H9 (cell line): ENCODE measurements around the gene CDK5. TPM values are rescaled to one million over a fixed set of nuclear protein-coding genes. Genes with fewer than 3 reads are reported as not detected.

Source experiments
- DNase-seq: peaks from one replicate; pipeline ENCODE4 v3.0.0-alpha.2; 2017
- H2AFZ ChIP-seq: one replicate; pipeline ENCODE4 v1.6.1; 2013; ENCODE audit warnings: mild to moderate bottlenecking, low read length, control low read depth, moderate library complexity
- H2AK5ac ChIP-seq: 2 replicates; pipeline ENCODE4 v1.6.1; 2013; ENCODE audit warnings: low read length, control low read depth, mixed read lengths; ENCODE audit not compliant: insufficient read length
- H2BK120ac ChIP-seq: one replicate; pipeline ENCODE4 v1.6.1; 2013; ENCODE audit warnings: low read depth, mild to moderate bottlenecking, low read length, control low read depth, inconsistent platforms; ENCODE audit not compliant: poor library complexity, severe bottlenecking
- H2BK12ac ChIP-seq: 2 replicates; pipeline ENCODE4 v1.6.1; 2013; ENCODE audit warnings: low read length, control low read depth, mixed read lengths, low read depth; ENCODE audit not compliant: insufficient read length
- H2BK15ac ChIP-seq: 2 replicates; pipeline ENCODE4 v1.6.1; 2013; ENCODE audit warnings: low read depth, low read length, control low read depth
- H2BK20ac ChIP-seq: one replicate; pipeline ENCODE4 v1.6.1; 2013; ENCODE audit warnings: low read depth, mild to moderate bottlenecking, low read length, control low read depth, inconsistent platforms; ENCODE audit not compliant: poor library complexity, severe bottlenecking
- H2BK5ac ChIP-seq: 2 replicates; pipeline ENCODE4 v1.6.1; 2013; ENCODE audit warnings: low read length, control low read depth, mixed read lengths; ENCODE audit not compliant: insufficient read length
- H3K14ac ChIP-seq: 2 replicates; pipeline ENCODE4 v1.6.1; 2013; ENCODE audit warnings: low read length, control low read depth; ENCODE audit not compliant: insufficient read depth
- H3K18ac ChIP-seq: 2 replicates; pipeline ENCODE4 v1.6.1; 2013; ENCODE audit warnings: low read depth, mild to moderate bottlenecking, mixed read lengths, low read length, control low read depth; ENCODE audit not compliant: insufficient read length
- H3K23ac ChIP-seq: 2 replicates; pipeline ENCODE4 v1.6.1; 2013; ENCODE audit warnings: low read length, control low read depth, mixed read lengths, low read depth; ENCODE audit not compliant: insufficient read length
- H3K23me2 ChIP-seq: 2 replicates; pipeline ENCODE4 v1.6.1; 2013; ENCODE audit warnings: low read depth, mild to moderate bottlenecking, mixed read lengths, low read length, control low read depth; ENCODE audit not compliant: insufficient read length, poor library complexity, severe bottlenecking
- H3K27ac ChIP-seq: 2 replicates; pipeline ENCODE4 v1.5.1; 2013; ENCODE audit warnings: low read length, control low read depth, mixed read lengths, low read depth; ENCODE audit not compliant: insufficient read length
- H3K27me3 ChIP-seq: 2 replicates; pipeline ENCODE4 v1.6.1; 2013; ENCODE audit warnings: low read length, control low read depth, inconsistent platforms; ENCODE audit not compliant: insufficient read depth
- H3K4ac ChIP-seq: 2 replicates; pipeline ENCODE4 v1.6.1; 2013; ENCODE audit warnings: low read depth, mild to moderate bottlenecking, control low read depth, inconsistent platforms, low read length, moderate library complexity
- H3K4me1 ChIP-seq: 2 replicates; pipeline ENCODE4 v1.6.1; 2013; ENCODE audit warnings: low read length, control low read depth, inconsistent platforms; ENCODE audit not compliant: insufficient read depth
- H3K4me2 ChIP-seq: 2 replicates; pipeline ENCODE4 v1.6.1; 2013; ENCODE audit warnings: low read length, control low read depth, mixed read lengths; ENCODE audit not compliant: insufficient read length, insufficient read depth
- H3K56ac ChIP-seq: 2 replicates; pipeline ENCODE4 v1.6.1; 2013; ENCODE audit warnings: low read depth, mild to moderate bottlenecking, mixed read lengths, low read length, control low read depth; ENCODE audit not compliant: insufficient read length
- H3K79me1 ChIP-seq: 2 replicates; pipeline ENCODE4 v1.6.1; 2013; ENCODE audit warnings: low read depth, mild to moderate bottlenecking, moderate library complexity, low read length, control low read depth, inconsistent platforms; ENCODE audit not compliant: insufficient read depth, poor library complexity, severe bottlenecking
- H3K79me2 ChIP-seq: 2 replicates; pipeline ENCODE4 v1.6.1; 2013; ENCODE audit warnings: low read length, control low read depth, inconsistent platforms; ENCODE audit not compliant: insufficient read depth
- H3K9ac ChIP-seq: 2 replicates; pipeline ENCODE4 v1.6.1; 2013; ENCODE audit warnings: low read length, control low read depth, mixed read lengths; ENCODE audit not compliant: insufficient read length; ENCODE audit errors: extremely low read depth
- H3K9me3 ChIP-seq: one replicate; pipeline ENCODE4 v1.6.1; 2013; ENCODE audit warnings: low read depth, low read length, inconsistent platforms; ENCODE audit not compliant: control insufficient read depth
- H3T11ph ChIP-seq: one replicate; pipeline ENCODE4 v1.6.1; 2013; ENCODE audit warnings: mild to moderate bottlenecking, low read length, control low read depth, inconsistent platforms
- H4K20me1 ChIP-seq: one replicate; pipeline ENCODE4 v1.6.1; 2013; ENCODE audit not compliant: control insufficient read depth, insufficient read length, insufficient read depth
- H4K5ac ChIP-seq: 2 replicates; pipeline ENCODE4 v1.6.1; 2013; ENCODE audit warnings: low read depth, mild to moderate bottlenecking, mixed read lengths, low read length, control low read depth; ENCODE audit not compliant: insufficient read length
- H4K8ac ChIP-seq: replicated peaks from 2 replicates; pipeline ENCODE4 v1.6.1; 2013; ENCODE audit warnings: low read length, control low read depth, mixed read lengths, low read depth; ENCODE audit not compliant: insufficient read length
- H4K91ac ChIP-seq: 2 replicates; pipeline ENCODE4 v1.6.1; 2013; ENCODE audit warnings: low read depth, mild to moderate bottlenecking, moderate library complexity, mixed read lengths, low read length, control low read depth; ENCODE audit not compliant: insufficient read length
- H3K27ac Mint-ChIP-seq, 3 experiments: 2 replicates in 2 of 3; 3 replicates in 1 of 3; pipeline ENCODE4 v1.8.0; 2020 to 2021; ENCODE audit warnings: mixed read lengths in 3 of 3, mild to moderate bottlenecking in 1 of 3, moderate library complexity in 1 of 3
- H3K27me3 Mint-ChIP-seq: 2 replicates; pipeline ENCODE4 v1.8.0; 2021; ENCODE audit warnings: low read depth, mild to moderate bottlenecking, moderate library complexity, mixed read lengths
- H3K36me3 Mint-ChIP-seq, 3 experiments: 2 replicates in 2 of 3; 3 replicates in 1 of 3; pipeline ENCODE4 v1.8.0; 2020 to 2021; ENCODE audit warnings: low read depth in 3 of 3, mixed read lengths in 3 of 3; ENCODE audit not compliant: insufficient read depth in 1 of 3
- H3K4me1 Mint-ChIP-seq, 2 experiments: 2 replicates each; pipeline ENCODE4 v1.8.0; 2020; ENCODE audit warnings: mixed read lengths in 2 of 2
- H3K4me3 Mint-ChIP-seq, 2 experiments: 2 replicates in 1 of 2; 3 replicates in 1 of 2; pipeline ENCODE4 v1.8.0; 2020 to 2021; ENCODE audit warnings: mild to moderate bottlenecking in 2 of 2, mixed read lengths in 2 of 2, moderate library complexity in 1 of 2
- H3K9me3 Mint-ChIP-seq, 2 experiments: 2 replicates in 1 of 2; 3 replicates in 1 of 2; pipeline ENCODE4 v1.8.0; 2020; ENCODE audit warnings: mild to moderate bottlenecking in 2 of 2, mixed read lengths in 2 of 2, moderate library complexity in 1 of 2
- WGBS: extraction: QIAGEN DNeasy Blood & Tissue Kit; methylation state at CpG from one replicate; pipeline ENCODE4 v1.1.7; 2013; ENCODE audit warnings: missing lambda C conversion rate, low lambda C conversion rate, mixed read lengths; ENCODE audit not compliant: insufficient read length; ENCODE audit errors: extremely low coverage; 5-methylcytosine and 5-hydroxymethylcytosine counted together
- total RNA-seq: library from RNA; stranded (reverse); gene quantifications from 2 replicates; pipeline ENCODE4 v1.2.1, GENCODE V29; 2021
- TF ChIP-seq, protein P1 (sequence below): fragments of 200-600 bp; sonication (generic); conservative IDR thresholded peaks from 3 replicates; pipeline ENCODE4 v1.8.0; 2021; ENCODE audit warnings: antibody characterized with exemption, mild to moderate bottlenecking

Gene CDK5
- total RNA-seq, 1 experiment from 2014 or later, result 19.9 TPM

DNA sequence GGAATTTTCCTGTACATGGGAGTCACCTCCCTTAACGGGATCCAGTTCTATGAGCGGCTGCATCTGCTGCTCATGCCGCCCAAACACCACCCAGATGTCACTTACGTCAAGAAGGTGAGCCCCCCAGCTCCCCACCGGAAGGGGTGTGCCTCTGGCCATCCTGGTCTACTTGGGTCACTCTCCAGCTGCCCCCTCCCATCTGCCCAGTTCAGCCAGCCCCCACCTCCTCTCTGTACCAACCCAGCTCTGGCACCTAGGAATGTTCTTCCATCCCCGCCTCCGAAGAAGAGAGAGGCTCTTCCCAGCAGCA, 17.9 kb upstream of the CDK5 start:
- Mint-ChIP-seq H3K4me1 (peaks cover 24 to 31% of the 10 kb centered on the region in 2 experiments), H3K4me3 (no peak overlapping the region)
- H4K5ac ChIP-seq, result no peak overlapping the region

More for the DNA sequence above, 17.9 kb upstream of the CDK5 start:
- TF ChIP-seq, protein P1, sequence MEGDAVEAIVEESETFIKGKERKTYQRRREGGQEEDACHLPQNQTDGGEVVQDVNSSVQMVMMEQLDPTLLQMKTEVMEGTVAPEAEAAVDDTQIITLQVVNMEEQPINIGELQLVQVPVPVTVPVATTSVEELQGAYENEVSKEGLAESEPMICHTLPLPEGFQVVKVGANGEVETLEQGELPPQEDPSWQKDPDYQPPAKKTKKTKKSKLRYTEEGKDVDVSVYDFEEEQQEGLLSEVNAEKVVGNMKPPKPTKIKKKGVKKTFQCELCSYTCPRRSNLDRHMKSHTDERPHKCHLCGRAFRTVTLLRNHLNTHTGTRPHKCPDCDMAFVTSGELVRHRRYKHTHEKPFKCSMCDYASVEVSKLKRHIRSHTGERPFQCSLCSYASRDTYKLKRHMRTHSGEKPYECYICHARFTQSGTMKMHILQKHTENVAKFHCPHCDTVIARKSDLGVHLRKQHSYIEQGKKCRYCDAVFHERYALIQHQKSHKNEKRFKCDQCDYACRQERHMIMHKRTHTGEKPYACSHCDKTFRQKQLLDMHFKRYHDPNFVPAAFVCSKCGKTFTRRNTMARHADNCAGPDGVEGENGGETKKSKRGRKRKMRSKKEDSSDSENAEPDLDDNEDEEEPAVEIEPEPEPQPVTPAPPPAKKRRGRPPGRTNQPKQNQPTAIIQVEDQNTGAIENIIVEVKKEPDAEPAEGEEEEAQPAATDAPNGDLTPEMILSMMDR, result no peak
- no peak overlapping the region for H3K4ac ChIP-seq
- H3K27me3 Mint-ChIP-seq, result peaks cover 1% of the 10 kb centered on the region; the same call in 1 of the 2 replicates
- H3K27ac ChIP-seq, result no peak overlapping the region
- no peak overlapping the region for H2BK20ac ChIP-seq
- H3T11ph ChIP-seq, result no peak overlapping the region
- H2BK15ac ChIP-seq, result no peak overlapping the region
- no peak overlapping the region for H3K18ac ChIP-seq
- no peak overlapping the region for H3K4me2 ChIP-seq
- no peak overlapping the region for H2BK5ac ChIP-seq
- peak overlapping the region in 1 of 3 experiments; percentile 72; a peak in 2 of 7 replicates for H3K27ac Mint-ChIP-seq
- no peak overlapping the region for H4K91ac ChIP-seq
- no peak for DNase-seq
- no CpG with 5 or more reads among the region's 7 CpGs for WGBS
- no peak overlapping the region for H2AFZ ChIP-seq
- H3K9ac ChIP-seq, result no peak overlapping the region
- no peak overlapping the region for H2AK5ac ChIP-seq
- no peak overlapping the region for H4K8ac ChIP-seq
- no peak overlapping the region for H3K23ac ChIP-seq
- no peak overlapping the region for H3K14ac ChIP-seq
- no peaks in the 10 kb centered on the region for H3K79me1 ChIP-seq
- no peak overlapping the region for H2BK12ac ChIP-seq
- H4K20me1 ChIP-seq, result no peaks in the 10 kb centered on the region
- peaks cover 22 to 46% (median 45%) of the 10 kb centered on the region in 3 experiments for H3K36me3 Mint-ChIP-seq
- H3K9me3 ChIP-seq, result no peaks in the 10 kb centered on the region
- no peaks in the 10 kb centered on the region; the same call in 1 of the 2 replicates for H3K79me2 ChIP-seq
- H2BK120ac ChIP-seq, result no peak overlapping the region
- H3K56ac ChIP-seq, result no peak overlapping the region
- no peaks in the 10 kb centered on the region for H3K23me2 ChIP-seq
- no peaks in the 10 kb centered on the region for H3K27me3 ChIP-seq
- H3K9me3 Mint-ChIP-seq, result no peaks in the 10 kb centered on the region
- no peaks in the 10 kb centered on the region for H3K4me1 ChIP-seq
